ENCODE results near the gene PARS2.

- TF ChIP-seq, protein P1, sequence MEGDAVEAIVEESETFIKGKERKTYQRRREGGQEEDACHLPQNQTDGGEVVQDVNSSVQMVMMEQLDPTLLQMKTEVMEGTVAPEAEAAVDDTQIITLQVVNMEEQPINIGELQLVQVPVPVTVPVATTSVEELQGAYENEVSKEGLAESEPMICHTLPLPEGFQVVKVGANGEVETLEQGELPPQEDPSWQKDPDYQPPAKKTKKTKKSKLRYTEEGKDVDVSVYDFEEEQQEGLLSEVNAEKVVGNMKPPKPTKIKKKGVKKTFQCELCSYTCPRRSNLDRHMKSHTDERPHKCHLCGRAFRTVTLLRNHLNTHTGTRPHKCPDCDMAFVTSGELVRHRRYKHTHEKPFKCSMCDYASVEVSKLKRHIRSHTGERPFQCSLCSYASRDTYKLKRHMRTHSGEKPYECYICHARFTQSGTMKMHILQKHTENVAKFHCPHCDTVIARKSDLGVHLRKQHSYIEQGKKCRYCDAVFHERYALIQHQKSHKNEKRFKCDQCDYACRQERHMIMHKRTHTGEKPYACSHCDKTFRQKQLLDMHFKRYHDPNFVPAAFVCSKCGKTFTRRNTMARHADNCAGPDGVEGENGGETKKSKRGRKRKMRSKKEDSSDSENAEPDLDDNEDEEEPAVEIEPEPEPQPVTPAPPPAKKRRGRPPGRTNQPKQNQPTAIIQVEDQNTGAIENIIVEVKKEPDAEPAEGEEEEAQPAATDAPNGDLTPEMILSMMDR (IDR thresholded peaks at IDR 0.05), result no peak
- TF ChIP-seq EP300 (IDR thresholded peaks at IDR 0.05), result no peak
- no peak for TF ChIP-seq POLR2A (IDR thresholded peaks at IDR 0.05; ENCODE audit: low read length)
- no peak for TF ChIP-seq SMC3 (IDR thresholded peaks at IDR 0.05)
- no peak for TF ChIP-seq ZFP36 (IDR thresholded peaks at IDR 0.05; ENCODE audit: borderline replicate concordance, partially characterized antibody)
- no peak for TF ChIP-seq MYC (IDR thresholded peaks at IDR 0.05; ENCODE audit: borderline replicate concordance, low read length)
- TF ChIP-seq BHLHE40 (IDR thresholded peaks at IDR 0.05; ENCODE audit: low read depth, low read length), result no peak
- no peak for TF ChIP-seq NPAS2 (CRISPR knock-in tag; IDR thresholded peaks at IDR 0.05; ENCODE audit: borderline replicate concordance)
- TF ChIP-seq, protein P2, sequence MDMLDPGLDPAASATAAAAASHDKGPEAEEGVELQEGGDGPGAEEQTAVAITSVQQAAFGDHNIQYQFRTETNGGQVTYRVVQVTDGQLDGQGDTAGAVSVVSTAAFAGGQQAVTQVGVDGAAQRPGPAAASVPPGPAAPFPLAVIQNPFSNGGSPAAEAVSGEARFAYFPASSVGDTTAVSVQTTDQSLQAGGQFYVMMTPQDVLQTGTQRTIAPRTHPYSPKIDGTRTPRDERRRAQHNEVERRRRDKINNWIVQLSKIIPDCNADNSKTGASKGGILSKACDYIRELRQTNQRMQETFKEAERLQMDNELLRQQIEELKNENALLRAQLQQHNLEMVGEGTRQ (IDR thresholded peaks at IDR 0.05), result no peak
- TF ChIP-seq, protein P3, sequence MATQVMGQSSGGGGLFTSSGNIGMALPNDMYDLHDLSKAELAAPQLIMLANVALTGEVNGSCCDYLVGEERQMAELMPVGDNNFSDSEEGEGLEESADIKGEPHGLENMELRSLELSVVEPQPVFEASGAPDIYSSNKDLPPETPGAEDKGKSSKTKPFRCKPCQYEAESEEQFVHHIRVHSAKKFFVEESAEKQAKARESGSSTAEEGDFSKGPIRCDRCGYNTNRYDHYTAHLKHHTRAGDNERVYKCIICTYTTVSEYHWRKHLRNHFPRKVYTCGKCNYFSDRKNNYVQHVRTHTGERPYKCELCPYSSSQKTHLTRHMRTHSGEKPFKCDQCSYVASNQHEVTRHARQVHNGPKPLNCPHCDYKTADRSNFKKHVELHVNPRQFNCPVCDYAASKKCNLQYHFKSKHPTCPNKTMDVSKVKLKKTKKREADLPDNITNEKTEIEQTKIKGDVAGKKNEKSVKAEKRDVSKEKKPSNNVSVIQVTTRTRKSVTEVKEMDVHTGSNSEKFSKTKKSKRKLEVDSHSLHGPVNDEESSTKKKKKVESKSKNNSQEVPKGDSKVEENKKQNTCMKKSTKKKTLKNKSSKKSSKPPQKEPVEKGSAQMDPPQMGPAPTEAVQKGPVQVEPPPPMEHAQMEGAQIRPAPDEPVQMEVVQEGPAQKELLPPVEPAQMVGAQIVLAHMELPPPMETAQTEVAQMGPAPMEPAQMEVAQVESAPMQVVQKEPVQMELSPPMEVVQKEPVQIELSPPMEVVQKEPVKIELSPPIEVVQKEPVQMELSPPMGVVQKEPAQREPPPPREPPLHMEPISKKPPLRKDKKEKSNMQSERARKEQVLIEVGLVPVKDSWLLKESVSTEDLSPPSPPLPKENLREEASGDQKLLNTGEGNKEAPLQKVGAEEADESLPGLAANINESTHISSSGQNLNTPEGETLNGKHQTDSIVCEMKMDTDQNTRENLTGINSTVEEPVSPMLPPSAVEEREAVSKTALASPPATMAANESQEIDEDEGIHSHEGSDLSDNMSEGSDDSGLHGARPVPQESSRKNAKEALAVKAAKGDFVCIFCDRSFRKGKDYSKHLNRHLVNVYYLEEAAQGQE (IDR thresholded peaks at IDR 0.05), result no peak
- TF ChIP-seq JUNB (IDR thresholded peaks at IDR 0.05), result no peak
- TF ChIP-seq JUN (IDR thresholded peaks at IDR 0.05), result no peak
- TF ChIP-seq FOSL2 (IDR thresholded peaks at IDR 0.05), result no peak
- TF ChIP-seq FOSL2 (CRISPR knock-in tag; IDR thresholded peaks at IDR 0.05), result no peak
- no peak for TF ChIP-seq RAD21 (conservative IDR thresholded peaks at IDR 0.05 in 1 of 2, IDR thresholded peaks at IDR 0.05 in 1 of 2)
Measured at GRCh38 chr1:54710841-54711240, 53.5 kb downstream of the PARS2 start.

All from A549 (cell line).